Cardiac fibroblast (primary cell): ENCODE data around the gene XRCC5.

ENCODE experiments used
- DNase-seq, 2 donors: peaks; one replicate each; pipeline versions ENCODE4 v3.0.0 to v3.0.0-alpha.2; 2010; ENCODE audit warnings: low read depth in 2 of 2
- H3K4me3 ChIP-seq, 2 donors: replicated peaks in 1 of 2; 1 replicate in 1 of 2; 2 replicates in 1 of 2; pipeline ENCODE4 v1.5.1; 2011; ENCODE audit warnings: low read depth in 2 of 2, low read length in 2 of 2, mild to moderate bottlenecking in 2 of 2, moderate library complexity in 1 of 2
- CTCF ChIP-seq: IDR thresholded peaks from one replicate; pipeline ENCODE4 v1.5.1; 2011; ENCODE audit warnings: low read depth, mild to moderate bottlenecking, low read length, inconsistent platforms

XRCC5 gene

DNA sequence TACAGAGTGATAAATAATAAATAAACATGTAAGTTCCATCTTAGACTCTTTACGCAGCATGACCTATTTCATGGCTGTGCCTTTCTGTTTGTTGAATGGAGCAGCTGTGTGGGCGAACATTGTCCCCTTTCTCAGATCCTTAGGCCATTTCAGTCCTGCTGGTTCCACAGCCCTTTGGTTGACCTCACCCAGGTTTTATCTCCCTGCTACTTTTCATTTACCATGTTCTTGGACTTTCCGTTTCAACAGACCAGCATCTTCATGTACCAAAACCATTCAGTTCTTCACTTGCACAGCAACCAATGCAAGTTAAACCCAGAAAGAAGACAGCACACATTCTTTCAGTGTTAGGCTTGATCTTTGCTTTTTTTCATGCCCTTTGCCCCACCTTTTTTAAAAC lies 83.8 kb downstream of the XRCC5 start:
- DNase-seq = no peak
- TF ChIP-seq CTCF = no peak
- H3K4me3 ChIP-seq = no peak overlapping the region

DNA sequence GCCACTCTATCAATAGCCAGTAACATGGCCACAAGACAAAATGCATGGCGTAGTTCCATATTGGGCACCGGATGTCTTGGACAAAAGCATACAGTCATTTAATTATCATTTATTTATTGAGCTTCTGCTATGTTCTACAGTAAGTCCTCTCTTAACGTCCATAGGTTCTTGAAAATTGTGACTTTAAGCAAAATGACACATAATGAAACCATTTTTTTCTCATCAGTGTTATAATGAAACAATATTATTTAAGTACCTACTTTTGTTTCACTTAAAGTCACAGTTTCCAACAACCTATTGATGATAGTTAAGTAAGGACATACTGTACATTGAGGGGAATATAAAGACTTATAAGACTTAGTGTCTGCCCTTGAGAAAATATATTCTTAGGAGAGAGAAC lies 84.9 kb downstream of the XRCC5 start:
- DNase-seq = no peak
- no peak for TF ChIP-seq CTCF
- no peak overlapping the region for H3K4me3 ChIP-seq

DNA sequence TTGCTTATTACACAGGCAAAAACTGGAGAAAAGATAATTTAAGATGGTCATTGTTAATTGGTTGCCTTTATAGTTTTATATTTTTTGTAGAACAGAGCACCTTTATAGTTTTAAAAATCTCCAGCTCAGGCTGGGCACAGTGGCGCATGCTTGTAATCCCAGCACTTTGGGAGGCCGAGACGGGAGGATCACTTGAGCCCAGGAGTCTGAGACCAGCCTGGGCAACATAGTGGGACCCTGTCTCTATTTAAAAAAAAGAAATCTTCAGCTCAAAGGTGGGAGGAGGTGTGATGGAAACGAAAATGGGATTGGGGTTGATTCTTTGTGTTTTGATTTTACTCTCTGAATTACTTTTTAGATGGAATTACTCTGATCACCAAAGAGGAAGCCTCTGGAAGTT lies 85.4 kb downstream of the XRCC5 start:
- no peak overlapping the region for H3K4me3 ChIP-seq
- no peak for DNase-seq
- TF ChIP-seq CTCF = no peak

GRCh38 chr2:216195565-216196029 lies 86.4 kb downstream of the XRCC5 start:
- H3K4me3 ChIP-seq = no peak overlapping the region
- DNase-seq = peak; percentile 59 to 92
- TF ChIP-seq CTCF = no peak

DNA sequence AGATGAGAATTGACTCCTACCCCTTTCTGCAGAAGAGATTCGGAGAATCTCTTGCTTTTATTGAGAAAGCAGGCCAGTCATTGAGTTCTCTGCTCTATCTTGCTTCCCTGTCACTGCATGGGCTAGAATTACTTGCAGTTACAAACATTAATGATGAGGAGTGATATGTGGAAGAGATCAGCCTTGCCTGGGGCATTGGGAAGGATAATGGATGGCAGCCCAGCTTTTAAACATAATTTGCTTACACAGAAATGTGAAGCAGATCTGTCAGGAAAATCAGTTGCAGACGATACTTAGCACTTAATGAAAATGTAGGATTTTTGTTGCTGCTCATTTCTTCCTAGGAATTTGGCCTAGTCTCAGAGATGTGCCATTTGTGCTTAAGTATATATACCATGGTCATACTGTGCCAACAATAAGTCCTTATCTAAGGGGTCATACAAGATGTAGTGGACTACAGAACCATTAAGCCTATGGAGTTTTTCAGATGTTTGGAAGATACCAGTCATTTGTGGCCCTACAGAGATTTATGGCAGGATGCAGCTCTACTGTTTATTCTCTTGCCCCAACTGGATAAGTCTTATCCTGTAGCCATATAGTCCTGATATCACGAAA lies 92.7 kb downstream of the XRCC5 start:
- no peak for DNase-seq
- no peak for TF ChIP-seq CTCF
- H3K4me3 ChIP-seq = no peak overlapping the region

GRCh38 chr2:216202626-216203250 lies 93.6 kb downstream of the XRCC5 start:
- H3K4me3 ChIP-seq = no peak overlapping the region
- DNase-seq = no peak
- no peak for TF ChIP-seq CTCF
